Esophagus squamous epithelium (tissue), 5 donors: ENCODE data around the gene KCNQ1. TPM values are rescaled to one million over a fixed set of nuclear protein-coding genes. Genes with fewer than 3 reads are reported as not detected.

Source experiments
- DNase-seq: peaks from one replicate; lab custom pipeline; 2025; lab: John Stamatoyannopoulos, UW
- H3K27ac ChIP-seq, 4 donors: fragments of 200-600 bp; sonication (generic); one replicate each; pipeline ENCODE4 v1.5.1; 2016 to 2019; ENCODE audit warnings: mild to moderate bottlenecking in 1 of 4
- H3K27me3 ChIP-seq, 4 donors: fragments of 200-600 bp; sonication (generic); 1 replicate in 3 of 4; 2 replicates in 1 of 4; pipeline versions ENCODE4 v1.5.1 to v1.6.0; 2017 to 2021; ENCODE audit warnings: antibody characterized with exemption in 1 of 4
- H3K36me3 ChIP-seq, 3 donors: fragments of 200-600 bp; sonication (generic); one replicate each; pipeline ENCODE4 v1.5.1; 2016 to 2019
- H3K4me1 ChIP-seq, 3 donors: fragments of 200-600 bp; sonication (generic); one replicate each; pipeline ENCODE4 v1.5.1; 2017 to 2019
- H3K4me3 ChIP-seq, 4 donors: fragments of 200-600 bp; sonication (generic); 1 replicate in 3 of 4; 2 replicates in 1 of 4; pipeline ENCODE4 v1.5.1; 2016 to 2019; ENCODE audit warnings: mild to moderate bottlenecking in 2 of 4, moderate library complexity in 1 of 4
- H3K9me3 ChIP-seq, 3 donors: fragments of 200-600 bp; sonication (generic); one replicate each; pipeline ENCODE4 v1.5.1; 2016 to 2019
- CTCF ChIP-seq, 6 experiments: fragments of 450-650 bp in 4 of 6; fragments of 200-600 bp in 2 of 6; sonication (generic) in 2 of 6; IDR thresholded peaks; one replicate each; pipeline ENCODE4 v1.5.1; 2016 to 2019; ENCODE audit warnings: antibody characterized with exemption in 6 of 6, mild to moderate bottlenecking in 4 of 6, moderate library complexity in 4 of 6
- POLR2A ChIP-seq, 4 donors: fragments of 450-650 bp; IDR thresholded peaks; one replicate each; pipeline ENCODE4 v1.6.1; 2017; ENCODE audit warnings: antibody characterized with exemption in 4 of 4, mild to moderate bottlenecking in 4 of 4, moderate library complexity in 3 of 4
- WGBS, 2 donors: methylation state at CpG; one replicate each; pipeline ENCODE4 v1.1.5; 2018; 5-methylcytosine and 5-hydroxymethylcytosine counted together
- intact Hi-C: fragments of 100-400 bp; cut with DNase I; formaldehyde crosslinking; loops from one replicate; pipeline ENCODE4 v1.15.0; 2022
- total RNA-seq, 4 donors: library from RNA; depleted of rRNA; stranded (reverse); fragments of >200 nt; gene quantifications; one replicate each; pipeline ENCODE4 v1.1.0, GENCODE V29; 2016
- donor health status: DM: yes; HTN: yes; CAD: no.

Gene KCNQ1
- total RNA-seq, 4 donors from 2014 or later = 0.61 to 3.1 (median 0.72) TPM

GRCh38 chr11:2674658-2675131, 229.9 kb downstream of the KCNQ1 start:
- no peak overlapping the region for H3K4me3 ChIP-seq
- no peak for DNase-seq
- H3K27ac ChIP-seq = no peak overlapping the region
- peaks cover 0 to 8% (median 0%) of the 10 kb centered on the region in 3 donors for H3K4me1 ChIP-seq
- TF ChIP-seq POLR2A (IDR thresholded peaks at IDR 0.05) (no peak), CTCF (IDR thresholded peaks at IDR 0.05) (no peak)
- H3K36me3 ChIP-seq = no peaks in the 10 kb centered on the region
- no peaks in the 10 kb centered on the region for H3K9me3 ChIP-seq
- intact Hi-C loops = no loop called here
- H3K27me3 ChIP-seq = no peaks in the 10 kb centered on the region
- whole genome bisulfite sequencing, 2 donors = 69 to 72% methylated on average over 8 of the region's 8 CpGs

GRCh38 chr11:2675540-2675939, 230.7 kb downstream of the KCNQ1 start:
- TF ChIP-seq CTCF (IDR thresholded peaks at IDR 0.05) = no peak
- no peak for TF ChIP-seq POLR2A (IDR thresholded peaks at IDR 0.05)
- Histone ChIP-seq H3K36me3 (no peaks in the 10 kb centered on the region), H3K9me3 (no peaks in the 10 kb centered on the region), H3K4me3 (no peak overlapping the region), H3K4me1 (peaks cover 0 to 8% (median 0%) of the 10 kb centered on the region in 3 donors), H3K27me3 (no peaks in the 10 kb centered on the region), H3K27ac (no peak overlapping the region)
- 77 to 81% methylated on average over 3 to 4 of the region's 7 CpGs for WGBS, 2 donors
- intact Hi-C loops = no loop called here
- no peak for DNase-seq

GRCh38 chr11:2677127-2677526, 232.3 kb downstream of the KCNQ1 start:
- no peak overlapping the region for H3K4me3 ChIP-seq
- no peaks in the 10 kb centered on the region for H3K36me3 ChIP-seq
- intact Hi-C loops = no loop called here
- no peaks in the 10 kb centered on the region for H3K27me3 ChIP-seq
- H3K4me1 ChIP-seq = peaks cover 0 to 8% (median 0%) of the 10 kb centered on the region in 3 donors
- DNase-seq = no peak
- H3K27ac ChIP-seq = no peak overlapping the region
- WGBS, 2 donors = 57 to 61% methylated on average over 1 of the region's 1 CpG
- no peaks in the 10 kb centered on the region for H3K9me3 ChIP-seq
- TF ChIP-seq POLR2A (IDR thresholded peaks at IDR 0.05) = no peak
- no peak for TF ChIP-seq CTCF (IDR thresholded peaks at IDR 0.05)

- WGBS, 2 donors = 45 to 50% methylated on average over 1 of the region's 1 CpG
- H3K4me1 ChIP-seq = peaks cover 0 to 8% (median 0%) of the 10 kb centered on the region in 3 donors
- intact Hi-C loops = no loop called here
- H3K36me3 ChIP-seq = no peaks in the 10 kb centered on the region
- H3K27me3 ChIP-seq = no peaks in the 10 kb centered on the region
- H3K9me3 ChIP-seq = no peaks in the 10 kb centered on the region
- DNase-seq = no peak
- no peak for TF ChIP-seq CTCF (IDR thresholded peaks at IDR 0.05)
- no peak overlapping the region for H3K27ac ChIP-seq
- H3K4me3 ChIP-seq = no peak overlapping the region
These were observed 233.6 kb downstream of the KCNQ1 start for GRCh38 chr11:2678396-2678795.

GRCh38 chr11:2679011-2679676, 234.3 kb downstream of the KCNQ1 start:
- TF ChIP-seq CTCF (IDR thresholded peaks at IDR 0.05) (no peak), POLR2A (IDR thresholded peaks at IDR 0.05) (no peak)
- DNase-seq = no peak
- 77 to 100% methylated on average over 2 of the region's 2 CpGs for WGBS, 2 donors
- Histone ChIP-seq H3K27me3 (no peaks in the 10 kb centered on the region), H3K27ac (no peak overlapping the region), H3K36me3 (no peaks in the 10 kb centered on the region), H3K4me1 (peaks cover 0 to 3% (median 0%) of the 10 kb centered on the region in 3 donors), H3K9me3 (no peaks in the 10 kb centered on the region), H3K4me3 (no peak overlapping the region)
- intact Hi-C loops = no loop called here
